Rectal smooth muscle tissue (tissue), 1 donor: ENCODE measurements around the gene TSLP.

Experiments used
- H3K27ac ChIP-seq: one replicate; pipeline ENCODE4 v1.7.0; 2013; ENCODE audit warnings: low read depth, low read length, inconsistent platforms
- H3K27me3 ChIP-seq: one replicate; pipeline ENCODE4 v1.7.0; 2013; ENCODE audit warnings: low read length; ENCODE audit not compliant: control insufficient read depth, insufficient read depth
- H3K36me3 ChIP-seq: one replicate; pipeline ENCODE4 v1.7.0; 2013; ENCODE audit warnings: low read length; ENCODE audit not compliant: control insufficient read depth, insufficient read depth
- H3K4me1 ChIP-seq: one replicate; pipeline ENCODE4 v1.7.0; 2013; ENCODE audit warnings: low read length; ENCODE audit not compliant: control insufficient read depth, insufficient read depth
- H3K4me3 ChIP-seq: one replicate; pipeline ENCODE4 v1.7.0; 2013; ENCODE audit warnings: low read length
- H3K9ac ChIP-seq: one replicate; pipeline ENCODE4 v1.7.0; 2013; ENCODE audit warnings: low read length

Gene TSLP

DNA sequence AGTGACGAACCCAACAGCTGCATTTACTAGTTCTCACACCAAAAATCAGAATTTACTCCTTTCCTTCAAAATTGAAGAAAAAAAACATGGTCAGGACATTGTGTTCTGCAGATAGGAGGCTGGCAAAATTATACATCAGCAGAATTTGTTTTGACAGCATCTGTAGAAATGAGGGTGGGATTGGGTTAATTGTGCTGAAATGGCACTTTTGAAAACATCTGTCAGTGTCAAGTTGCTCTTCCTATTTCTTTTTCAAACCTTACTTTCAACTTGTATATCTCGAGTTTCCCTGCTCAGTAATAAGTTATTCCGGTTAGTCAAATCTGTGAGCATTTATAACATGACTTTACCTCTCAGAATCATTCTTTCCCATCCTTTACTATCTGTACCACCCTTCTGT, 40.4 kb downstream of the TSLP start:
- Histone ChIP-seq H3K36me3 (peaks cover 9% of the 10 kb centered on the region), H3K4me3 (no peak overlapping the region), H3K9ac (no peak overlapping the region), H3K27ac (no peak overlapping the region), H3K4me1 (no peaks in the 10 kb centered on the region), H3K27me3 (no peaks in the 10 kb centered on the region)

DNA sequence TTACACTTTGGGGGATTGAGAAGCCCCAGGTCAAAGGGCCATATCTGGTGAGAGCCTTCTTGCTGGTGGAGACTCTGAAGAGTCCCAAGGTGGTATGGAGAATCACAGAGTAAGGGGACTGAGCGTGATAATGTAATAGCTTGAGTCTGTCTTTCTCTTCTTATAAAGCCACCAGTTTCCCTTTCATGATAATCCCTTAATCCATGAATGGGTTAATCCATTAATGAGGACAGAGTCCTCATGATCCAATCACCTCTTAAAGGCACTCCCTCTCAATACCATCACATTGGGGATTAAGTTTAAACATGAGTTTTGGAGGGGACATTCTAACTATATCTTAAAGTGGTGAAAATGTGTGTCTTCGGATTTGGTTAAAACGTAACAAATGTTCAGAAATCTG, 42.2 kb downstream of the TSLP start:
- H3K36me3 ChIP-seq = peaks cover 10% of the 10 kb centered on the region
- no peak overlapping the region for H3K9ac ChIP-seq
- H3K27ac ChIP-seq = no peak overlapping the region
- H3K27me3 ChIP-seq = no peaks in the 10 kb centered on the region
- H3K4me1 ChIP-seq = no peaks in the 10 kb centered on the region
- no peak overlapping the region for H3K4me3 ChIP-seq

DNA sequence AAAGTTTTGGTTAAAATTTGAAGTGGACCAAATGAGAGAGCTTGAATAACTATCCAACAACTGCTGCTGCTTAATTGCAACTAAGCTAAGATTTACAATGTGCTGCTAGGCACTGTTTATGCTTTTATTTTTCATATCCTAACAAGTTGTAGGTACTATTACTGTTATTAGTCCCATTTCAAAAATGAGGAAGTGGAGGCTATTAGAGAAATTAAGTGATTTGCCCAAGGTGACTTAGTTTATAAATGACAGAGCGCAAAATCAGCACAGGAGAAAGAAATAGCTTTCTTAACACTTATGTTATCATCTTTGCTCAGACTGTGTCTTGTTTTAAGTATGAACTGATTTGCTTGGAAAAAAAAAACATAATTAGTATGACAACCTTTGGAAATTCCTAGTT, 43.7 kb downstream of the TSLP start:
- H3K27me3 ChIP-seq = no peaks in the 10 kb centered on the region
- no peak overlapping the region for H3K27ac ChIP-seq
- peaks cover 10% of the 10 kb centered on the region for H3K36me3 ChIP-seq
- H3K4me1 ChIP-seq = no peaks in the 10 kb centered on the region
- no peak overlapping the region for H3K4me3 ChIP-seq
- H3K9ac ChIP-seq = no peak overlapping the region

DNA sequence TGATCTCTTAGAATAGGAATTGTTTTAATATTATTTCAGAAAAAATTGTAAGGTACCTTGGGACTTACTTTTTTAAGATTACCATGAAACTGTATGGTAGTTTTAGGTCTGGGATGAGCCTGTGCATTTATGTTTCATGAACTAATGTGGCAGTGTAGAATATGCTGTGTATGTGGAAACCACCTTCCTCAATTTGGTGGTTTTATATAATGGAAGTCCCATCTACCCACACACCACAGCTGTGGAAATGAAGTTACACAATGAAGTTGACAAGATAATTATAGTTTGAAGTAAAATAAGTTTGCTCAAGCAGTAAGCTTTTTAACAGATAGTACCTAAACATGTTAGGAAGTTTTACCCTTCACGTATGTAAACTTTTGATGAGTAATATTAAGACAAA, 45.0 kb downstream of the TSLP start:
- H3K27me3 ChIP-seq = no peaks in the 10 kb centered on the region
- no peak overlapping the region for H3K27ac ChIP-seq
- H3K36me3 ChIP-seq = peaks cover 10% of the 10 kb centered on the region
- no peak overlapping the region for H3K4me3 ChIP-seq
- H3K9ac ChIP-seq = no peak overlapping the region
- H3K4me1 ChIP-seq = no peaks in the 10 kb centered on the region

DNA sequence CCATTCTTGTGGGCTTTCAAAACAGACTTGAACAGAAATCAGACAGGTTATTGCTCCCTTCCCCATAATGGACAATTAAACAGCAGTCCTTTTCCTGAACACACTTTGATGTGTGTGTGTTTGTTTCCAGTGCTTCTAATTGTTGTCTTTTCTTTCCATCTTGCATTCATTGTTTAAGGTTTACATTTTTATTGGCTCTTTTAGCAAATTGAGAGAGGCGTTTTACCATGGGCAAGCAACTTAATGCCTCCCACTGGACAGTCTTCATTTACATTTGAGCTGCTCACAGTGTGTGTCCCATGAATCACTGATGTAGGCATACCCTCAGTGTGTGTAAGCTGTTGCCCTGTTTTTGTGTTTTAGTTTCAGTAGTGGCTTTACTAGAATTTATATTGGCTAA, 45.6 kb downstream of the TSLP start:
- H3K4me3 ChIP-seq = no peak overlapping the region
- H3K27me3 ChIP-seq = no peaks in the 10 kb centered on the region
- H3K4me1 ChIP-seq = no peaks in the 10 kb centered on the region
- H3K27ac ChIP-seq = no peak overlapping the region
- no peak overlapping the region for H3K9ac ChIP-seq
- peaks cover 9% of the 10 kb centered on the region for H3K36me3 ChIP-seq

DNA sequence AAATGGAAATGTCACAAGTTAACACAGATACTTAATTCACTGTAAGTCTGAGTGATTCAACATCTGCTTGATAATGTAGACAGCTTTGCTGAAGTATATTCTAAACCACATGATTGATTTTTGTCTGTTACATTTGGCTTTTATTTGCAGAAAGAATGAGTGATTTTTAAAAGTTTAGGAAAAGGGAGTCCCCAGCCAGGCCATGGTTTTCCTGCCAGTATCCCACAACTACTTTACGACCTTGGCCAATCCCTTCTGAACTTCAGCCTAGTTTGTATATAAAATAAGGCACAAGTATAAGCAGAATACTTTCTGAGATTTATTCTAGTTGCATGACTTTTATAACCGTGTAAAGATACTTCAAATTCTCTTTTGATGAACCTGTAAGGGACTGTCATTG, 47.7 kb downstream of the TSLP start:
- Histone ChIP-seq H3K36me3 (peaks cover 8% of the 10 kb centered on the region), H3K27ac (no peak overlapping the region), H3K4me3 (no peak overlapping the region), H3K9ac (no peak overlapping the region), H3K4me1 (no peaks in the 10 kb centered on the region), H3K27me3 (no peaks in the 10 kb centered on the region)

DNA sequence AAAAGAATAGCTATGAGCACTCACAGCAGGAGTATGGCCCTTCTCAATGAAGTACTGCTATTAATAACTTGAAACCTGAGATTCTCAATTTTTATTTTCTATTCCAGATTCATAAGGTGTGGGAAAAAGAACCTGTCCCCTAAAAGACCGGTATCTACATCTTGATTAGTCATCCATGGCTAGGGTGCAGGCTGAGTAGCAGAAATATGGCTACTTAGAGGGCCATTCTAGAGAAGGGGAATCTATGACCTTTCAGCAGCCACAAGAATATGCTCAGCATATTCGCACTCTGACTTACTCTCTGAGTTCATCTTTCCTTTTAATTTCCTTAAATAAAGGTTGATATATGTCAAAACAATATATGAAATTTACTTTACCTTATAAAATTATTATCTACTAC, 48.3 kb downstream of the TSLP start:
- peaks cover 8% of the 10 kb centered on the region for H3K36me3 ChIP-seq
- H3K4me3 ChIP-seq = no peak overlapping the region
- H3K27me3 ChIP-seq = no peaks in the 10 kb centered on the region
- H3K9ac ChIP-seq = no peak overlapping the region
- no peak overlapping the region for H3K27ac ChIP-seq
- H3K4me1 ChIP-seq = no peaks in the 10 kb centered on the region

DNA sequence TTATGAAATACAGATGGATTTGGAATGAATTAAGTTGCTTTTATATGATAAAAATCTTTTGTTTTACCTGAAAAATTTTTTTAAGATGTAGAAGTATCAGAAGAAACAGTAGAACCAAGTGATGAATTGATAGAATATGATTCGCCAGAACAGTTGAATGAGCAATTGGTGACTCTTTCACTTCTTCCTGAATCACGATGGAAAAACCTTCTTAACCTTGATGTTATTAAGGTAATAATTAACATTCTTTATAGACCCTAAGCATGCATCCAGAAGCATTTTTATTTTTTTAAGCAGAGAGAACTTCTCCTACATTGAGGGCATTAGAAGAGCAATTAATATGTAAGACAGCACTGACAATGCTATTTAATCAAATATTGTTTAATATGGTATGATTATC, 49.4 kb downstream of the TSLP start:
- H3K36me3 ChIP-seq = peaks cover 8% of the 10 kb centered on the region

DNA sequence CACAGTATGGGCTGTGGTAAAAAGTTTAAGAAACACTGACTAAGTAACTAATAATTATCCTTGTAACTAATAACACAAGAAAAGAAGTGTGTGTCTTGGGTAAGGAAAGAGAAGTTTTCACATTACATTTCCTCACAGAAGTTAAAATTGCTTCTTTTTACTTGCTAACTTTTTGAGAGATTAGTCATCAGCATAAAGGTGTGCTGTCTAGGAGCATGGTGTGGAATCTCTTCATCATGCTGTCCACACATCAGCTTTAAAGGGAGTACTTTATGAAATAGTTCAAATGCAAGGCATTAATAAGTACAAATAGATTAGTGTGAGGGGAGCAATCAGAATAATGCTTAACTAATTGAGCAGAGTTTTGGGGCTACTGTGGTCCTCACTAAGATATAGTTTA, 50.4 kb downstream of the TSLP start:
- no peak overlapping the region for H3K9ac ChIP-seq
- peaks cover 8% of the 10 kb centered on the region for H3K36me3 ChIP-seq
- no peaks in the 10 kb centered on the region for H3K27me3 ChIP-seq
- no peak overlapping the region for H3K4me3 ChIP-seq
- no peak overlapping the region for H3K27ac ChIP-seq
- H3K4me1 ChIP-seq = no peaks in the 10 kb centered on the region

More for the DNA sequence above, 49.4 kb downstream of the TSLP start:
- no peak overlapping the region for H3K27ac ChIP-seq
- no peaks in the 10 kb centered on the region for H3K4me1 ChIP-seq
- H3K9ac ChIP-seq = no peak overlapping the region
- no peaks in the 10 kb centered on the region for H3K27me3 ChIP-seq
- no peak overlapping the region for H3K4me3 ChIP-seq

DNA sequence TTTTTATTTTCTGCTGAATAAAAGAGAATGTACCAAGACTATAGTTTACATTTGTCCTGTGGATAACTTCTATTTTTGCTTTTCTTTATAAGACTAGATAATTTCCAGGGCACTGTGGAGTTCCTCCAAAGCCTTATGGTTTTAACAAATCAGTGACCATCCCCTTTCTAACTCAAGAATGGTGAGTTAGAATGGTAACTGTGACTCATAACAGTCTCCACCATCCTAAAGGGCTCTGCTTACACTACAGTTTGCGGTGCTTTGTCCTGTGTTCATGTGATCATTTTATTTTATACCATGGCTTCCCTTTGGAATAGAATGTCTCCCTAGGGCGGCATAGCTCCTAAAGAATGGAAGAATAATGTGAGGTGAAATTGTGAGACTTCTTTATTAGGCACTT, 50.9 kb downstream of the TSLP start:
- Histone ChIP-seq H3K4me3 (no peak overlapping the region), H3K9ac (no peak overlapping the region), H3K4me1 (no peaks in the 10 kb centered on the region), H3K27ac (no peak overlapping the region), H3K36me3 (peaks cover 4% of the 10 kb centered on the region), H3K27me3 (no peaks in the 10 kb centered on the region)

DNA sequence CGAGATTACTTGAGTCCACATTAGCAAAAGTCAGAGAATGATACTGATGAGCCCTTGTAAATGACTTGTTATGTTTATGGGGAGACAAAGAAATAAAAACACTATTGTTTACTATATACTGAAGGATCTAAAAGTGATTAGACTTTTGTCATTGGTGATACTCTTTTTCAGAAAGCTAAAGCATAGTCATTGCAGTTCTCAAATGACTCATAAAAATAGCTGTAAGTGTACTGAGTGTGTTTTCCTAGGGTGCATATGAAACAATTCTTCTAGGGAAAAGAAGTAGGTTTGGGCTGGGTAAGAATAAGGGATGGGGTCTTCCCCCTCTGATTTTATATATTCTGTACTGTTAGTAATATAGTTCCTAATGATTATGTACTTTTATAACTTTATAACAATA, 53.3 kb downstream of the TSLP start:
- Histone ChIP-seq H3K27ac (no peak overlapping the region), H3K4me3 (no peak overlapping the region), H3K27me3 (no peaks in the 10 kb centered on the region), H3K4me1 (no peaks in the 10 kb centered on the region), H3K9ac (no peak overlapping the region), H3K36me3 (peaks cover 4% of the 10 kb centered on the region)

DNA sequence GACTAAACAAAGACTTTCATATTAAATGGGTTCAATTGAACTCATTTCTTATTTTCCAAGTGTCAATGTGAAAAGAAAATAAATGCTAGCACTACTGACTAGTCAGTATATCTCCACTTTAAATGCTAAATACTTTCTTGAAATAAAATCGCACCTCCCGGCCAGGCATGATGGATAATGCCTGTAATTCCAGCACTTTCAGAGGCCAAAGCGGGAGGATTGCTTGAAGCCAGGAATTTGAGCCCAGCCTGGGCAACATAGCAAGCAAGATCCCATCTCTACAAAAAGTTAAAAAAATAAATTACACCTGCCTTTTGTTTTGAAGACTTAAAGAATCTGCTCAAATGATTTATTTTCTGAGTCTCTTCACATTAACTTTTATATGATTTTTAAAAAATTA, 55.4 kb downstream of the TSLP start:
- H3K27me3 ChIP-seq = no peaks in the 10 kb centered on the region
- no peak overlapping the region for H3K27ac ChIP-seq
- H3K36me3 ChIP-seq = peaks cover 4% of the 10 kb centered on the region
- no peaks in the 10 kb centered on the region for H3K4me1 ChIP-seq
- H3K9ac ChIP-seq = no peak overlapping the region
- H3K4me3 ChIP-seq = no peak overlapping the region
